Measurements from ENCODE around the gene CNDP2.

- TF ChIP-seq POLR2AphosphoS5 (IDR thresholded peaks at IDR 0.05; ENCODE audit: borderline replicate concordance, low read depth, low read length) (no peak), EZH2 (IDR thresholded peaks at IDR 0.05) (no peak), FOXP2 (optimal IDR thresholded peaks at IDR 0.05; ENCODE audit: control extremely low read depth, extremely low read length, insufficient read depth) (no peak)
Observed at GRCh38 chr18:74459889-74460288, 36.3 kb upstream of the CNDP2 start.

Data from SK-N-MC (cell line).